LNCAP (cell line): ENCODE results near the gene TMED8.

Experiments used
- CTCF ChIP-seq: fragments of 450-650 bp; IDR thresholded peaks from 2 replicates; pipeline ENCODE4 v1.5.1; 2017; ENCODE audit warnings: mild to moderate bottlenecking

TMED8 gene

GRCh38 chr14:77310026-77310425 is 66.9 kb downstream of the TMED8 start:
- no peak for TF ChIP-seq CTCF

- TF ChIP-seq CTCF: no peak
Observed at GRCh38 chr14:77309131-77309530, 67.8 kb downstream of the TMED8 start.

- TF ChIP-seq CTCF: no peak
Observed at GRCh38 chr14:77306851-77307496, 69.9 kb downstream of the TMED8 start.

GRCh38 chr14:77306416-77306815 is 70.5 kb downstream of the TMED8 start:
- TF ChIP-seq CTCF: no peak

- no peak for TF ChIP-seq CTCF
Observed at GRCh38 chr14:77305696-77306095, 71.2 kb downstream of the TMED8 start.

- no peak for TF ChIP-seq CTCF
Observed at GRCh38 chr14:77303417-77304156, 73.3 kb downstream of the TMED8 start.

GRCh38 chr14:77302926-77303325 is 74.0 kb downstream of the TMED8 start:
- no peak for TF ChIP-seq CTCF
